ENCODE results near the gene KCNQ1. TPM values are rescaled to one million over a fixed set of nuclear protein-coding genes. Genes with fewer than 3 reads are reported as not detected.

The KCNQ1 gene
- total and polyA plus RNA-seq, 12 donors = 11.0 to 447 (median 320) TPM

DNA sequence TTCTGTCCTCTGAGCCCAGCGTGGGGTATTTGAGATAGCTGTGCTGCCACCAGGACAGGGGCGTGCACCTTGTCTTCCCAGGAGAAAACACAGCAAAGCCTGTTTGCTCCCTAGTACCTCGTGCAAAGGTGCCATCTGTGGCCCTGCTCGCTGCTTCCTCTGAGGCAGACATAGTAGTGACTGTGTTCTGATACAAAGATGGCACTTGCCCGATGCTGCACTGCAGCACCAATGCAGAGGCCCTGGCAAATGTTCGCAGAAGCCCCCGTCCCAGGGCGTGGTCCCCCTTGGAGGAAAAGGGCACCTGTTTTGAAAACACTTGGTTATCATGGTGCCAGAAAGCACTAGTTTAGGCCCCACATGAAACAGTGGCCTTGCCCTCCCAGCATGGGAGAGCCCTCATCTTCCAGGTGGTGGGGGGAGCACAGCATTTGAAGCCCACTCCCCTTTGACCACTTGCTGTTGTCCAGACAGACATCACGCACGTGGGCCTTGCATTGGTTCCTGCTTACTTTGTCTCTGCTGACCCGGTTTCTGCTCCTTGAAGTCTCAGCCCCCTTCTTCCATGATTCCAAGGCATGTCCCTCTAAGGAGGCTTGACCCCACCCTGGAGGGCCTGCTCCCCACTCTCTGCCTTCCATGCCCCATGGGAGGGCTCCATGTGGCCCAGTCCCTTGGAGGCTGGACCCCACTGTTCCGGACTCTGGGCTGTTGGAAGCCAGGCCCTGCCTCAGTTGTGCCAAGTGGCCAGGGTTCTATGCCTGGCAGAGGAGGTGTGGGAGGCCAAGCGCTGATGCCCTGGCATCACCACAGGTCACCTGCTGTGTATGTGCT, 145.5 kb downstream of the KCNQ1 start:
- Histone ChIP-seq H3K4me3 (no peak overlapping the region), H3K36me3 (replicated peaks in 1 of 2) (peaks cover 0 to 64% of the 10 kb centered on the region in 2 donors), H3K27ac (no peak overlapping the region), H3K9me3 (replicated peaks in 1 of 3) (no peaks in the 10 kb centered on the region), H3K27me3 (no peaks in the 10 kb centered on the region), H3K4me1 (replicated peaks in 1 of 2) (no peaks in the 10 kb centered on the region)
- DNase-seq = no peak
- TF ChIP-seq POLR2A (IDR thresholded peaks at IDR 0.05) = no peak
- TF ChIP-seq, protein P1, sequence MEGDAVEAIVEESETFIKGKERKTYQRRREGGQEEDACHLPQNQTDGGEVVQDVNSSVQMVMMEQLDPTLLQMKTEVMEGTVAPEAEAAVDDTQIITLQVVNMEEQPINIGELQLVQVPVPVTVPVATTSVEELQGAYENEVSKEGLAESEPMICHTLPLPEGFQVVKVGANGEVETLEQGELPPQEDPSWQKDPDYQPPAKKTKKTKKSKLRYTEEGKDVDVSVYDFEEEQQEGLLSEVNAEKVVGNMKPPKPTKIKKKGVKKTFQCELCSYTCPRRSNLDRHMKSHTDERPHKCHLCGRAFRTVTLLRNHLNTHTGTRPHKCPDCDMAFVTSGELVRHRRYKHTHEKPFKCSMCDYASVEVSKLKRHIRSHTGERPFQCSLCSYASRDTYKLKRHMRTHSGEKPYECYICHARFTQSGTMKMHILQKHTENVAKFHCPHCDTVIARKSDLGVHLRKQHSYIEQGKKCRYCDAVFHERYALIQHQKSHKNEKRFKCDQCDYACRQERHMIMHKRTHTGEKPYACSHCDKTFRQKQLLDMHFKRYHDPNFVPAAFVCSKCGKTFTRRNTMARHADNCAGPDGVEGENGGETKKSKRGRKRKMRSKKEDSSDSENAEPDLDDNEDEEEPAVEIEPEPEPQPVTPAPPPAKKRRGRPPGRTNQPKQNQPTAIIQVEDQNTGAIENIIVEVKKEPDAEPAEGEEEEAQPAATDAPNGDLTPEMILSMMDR (IDR thresholded peaks at IDR 0.05) = no peak
- intact Hi-C loops (cut with DNase I) = loop anchor here in 1 of 2 donors (5.0 kb wide), 1 partner anchor 77 kb away; no protein-coding TSS in a partner anchor
- WGBS, 4 donors = 90 to 92% (median 92%) methylated on average over 7 to 13 of the region's 13 CpGs

DNA sequence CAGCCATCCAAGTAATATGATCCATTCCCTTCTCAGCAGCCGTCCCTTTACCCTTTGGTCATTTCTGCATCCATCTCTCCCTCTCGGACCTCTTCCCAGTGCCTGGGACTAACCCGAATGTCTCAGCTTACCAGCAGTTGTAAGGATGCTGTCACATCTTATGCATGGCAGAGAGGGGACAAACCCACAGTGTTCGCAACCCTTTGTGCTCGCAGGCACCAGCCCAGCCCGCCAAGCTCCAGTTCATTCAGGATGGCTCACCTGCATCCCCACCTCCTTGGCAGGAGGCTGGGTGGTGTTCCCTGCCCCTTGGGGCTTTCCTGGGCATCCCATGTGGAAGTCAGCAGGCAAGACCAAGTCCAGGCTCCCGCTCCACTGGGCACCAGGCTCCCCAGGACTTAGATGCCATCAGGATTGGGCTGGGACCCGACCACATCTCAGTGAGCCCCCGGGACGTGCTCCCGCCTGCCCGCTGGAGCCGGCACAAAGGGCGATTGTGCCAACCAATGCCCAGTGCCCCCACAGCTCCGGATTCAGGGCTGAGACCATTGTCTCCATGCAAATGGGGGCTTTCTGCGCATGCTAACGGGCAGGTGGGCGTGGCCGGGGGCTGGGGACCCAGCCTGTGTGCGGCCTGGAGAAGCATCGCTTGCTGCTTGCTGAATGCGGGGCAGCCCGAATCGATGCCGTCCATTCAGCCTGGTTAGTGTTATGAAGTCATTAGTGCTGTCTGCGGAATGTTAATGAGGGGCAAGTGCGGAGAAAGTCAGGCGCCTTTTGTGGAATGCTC, 146.4 kb downstream of the KCNQ1 start:
- Histone ChIP-seq H3K4me1 (replicated peaks in 1 of 2) (no peaks in the 10 kb centered on the region), H3K27ac (no peak overlapping the region), H3K4me3 (no peak overlapping the region), H3K9me3 (replicated peaks in 1 of 3) (no peaks in the 10 kb centered on the region), H3K27me3 (no peaks in the 10 kb centered on the region), H3K36me3 (replicated peaks in 1 of 2) (peaks cover 0 to 57% of the 10 kb centered on the region in 2 donors)
- intact Hi-C loops (cut with DNase I) = loop anchor here in 1 of 2 donors (5.0 kb wide), 1 partner anchor 76 kb away; no protein-coding TSS in a partner anchor
- peak in 3 of 7 donors; percentile 15 to 45 (median 21) for DNase-seq
- TF ChIP-seq POLR2A (IDR thresholded peaks at IDR 0.05) = no peak
- TF ChIP-seq, protein P1 (IDR thresholded peaks at IDR 0.05) = no peak
- WGBS, 4 donors = 88 to 92% (median 90%) methylated on average over 15 to 28 of the region's 28 CpGs

DNA sequence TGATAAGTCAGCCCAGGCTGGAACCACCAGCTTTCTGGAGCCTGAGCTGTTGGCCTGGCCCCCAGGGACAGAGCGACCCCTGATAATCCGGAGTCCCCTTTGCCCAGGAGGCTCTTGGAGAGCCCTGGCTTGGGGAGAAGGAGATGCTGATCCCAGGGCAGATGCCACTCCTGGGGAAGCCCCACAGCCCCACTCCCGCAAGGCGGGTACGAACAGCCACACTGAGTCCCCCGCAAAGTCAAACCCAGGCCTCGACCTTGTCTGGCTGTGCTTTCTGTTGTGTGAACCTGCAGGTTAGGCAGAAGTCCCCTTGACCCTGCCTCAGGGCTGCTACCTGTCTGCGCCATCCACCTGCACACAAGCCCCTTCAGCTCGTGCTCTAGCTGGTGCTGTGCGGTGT, 147.0 kb downstream of the KCNQ1 start:
- H3K9me3 ChIP-seq (replicated peaks in 1 of 3) = no peaks in the 10 kb centered on the region
- H3K4me1 ChIP-seq (replicated peaks in 1 of 2) = no peaks in the 10 kb centered on the region
- intact Hi-C loops (cut with DNase I) = loop anchor here in 1 of 2 donors (5.0 kb wide), 1 partner anchor 75 kb away; no protein-coding TSS in a partner anchor
- H3K36me3 ChIP-seq (replicated peaks in 1 of 2) = peaks cover 0 to 54% of the 10 kb centered on the region in 2 donors
- H3K27ac ChIP-seq = peak overlapping the region in 1 of 5 donors; percentile 6
- H3K4me3 ChIP-seq = no peak overlapping the region
- no peaks in the 10 kb centered on the region for H3K27me3 ChIP-seq
- TF ChIP-seq, protein P1 (IDR thresholded peaks at IDR 0.05) = no peak
- TF ChIP-seq POLR2A (IDR thresholded peaks at IDR 0.05) = no peak
- DNase-seq = peak in 1 of 7 donors; percentile 21
- 95 to 96% (median 96%) methylated on average over 7 to 10 of the region's 10 CpGs for WGBS, 4 donors

Measured in adrenal gland (tissue), 12 donors.